Activated T-cell treated with anti-CD3 and anti-CD28 coated beads for 1 hour (primary cell): Measurements from ENCODE around the gene MEGF11.

Experiments
- DNase-seq: peaks from one replicate; pipeline ENCODE4 v3.0.0-alpha.2; 2020; ENCODE audit warnings: low read depth

Gene MEGF11

GRCh38 chr15:65969865-65970816, 283.4 kb downstream of the MEGF11 start:
- no peak for DNase-seq

- DNase-seq: no peak
These were observed 285.0 kb downstream of the MEGF11 start for GRCh38 chr15:65968511-65968910.

GRCh38 chr15:65964792-65965433, 288.6 kb downstream of the MEGF11 start:
- DNase-seq: no peak

- no peak for DNase-seq
These were observed 289.6 kb downstream of the MEGF11 start for GRCh38 chr15:65963911-65964482.

GRCh38 chr15:65963358-65963757, 290.2 kb downstream of the MEGF11 start:
- DNase-seq: no peak

GRCh38 chr15:65962187-65962586, 291.4 kb downstream of the MEGF11 start:
- DNase-seq: no peak

GRCh38 chr15:65960586-65960985, 293.0 kb downstream of the MEGF11 start:
- DNase-seq: no peak

- no peak for DNase-seq
These were observed 294.7 kb downstream of the MEGF11 start for GRCh38 chr15:65958835-65959234.

GRCh38 chr15:65957451-65957850, 296.1 kb downstream of the MEGF11 start:
- DNase-seq: no peak

- no peak for DNase-seq
These were observed 296.7 kb downstream of the MEGF11 start for GRCh38 chr15:65956899-65957298.

- no peak for DNase-seq
These were observed 297.2 kb downstream of the MEGF11 start for GRCh38 chr15:65956307-65956706.

- no peak for DNase-seq
These were observed 299.2 kb downstream of the MEGF11 start for GRCh38 chr15:65954289-65954741.

- DNase-seq: no peak
These were observed 299.9 kb downstream of the MEGF11 start for GRCh38 chr15:65953622-65954021.

- DNase-seq: no peak
These were observed 301.0 kb downstream of the MEGF11 start for GRCh38 chr15:65952391-65953053.

- no peak for DNase-seq
These were observed 302.5 kb downstream of the MEGF11 start for GRCh38 chr15:65951007-65951406.

- no peak for DNase-seq
These were observed 304.1 kb downstream of the MEGF11 start for GRCh38 chr15:65949491-65949890.

GRCh38 chr15:65949011-65949410, 304.5 kb downstream of the MEGF11 start:
- no peak for DNase-seq

- DNase-seq: no peak
These were observed 305.2 kb downstream of the MEGF11 start for GRCh38 chr15:65948383-65948782.

- DNase-seq: no peak
These were observed 306.5 kb downstream of the MEGF11 start for GRCh38 chr15:65947041-65947440.

GRCh38 chr15:65945616-65946015, 307.9 kb downstream of the MEGF11 start:
- no peak for DNase-seq

- DNase-seq: no peak
These were observed 309.1 kb downstream of the MEGF11 start for GRCh38 chr15:65944404-65944803.

GRCh38 chr15:65942436-65942835, 311.1 kb downstream of the MEGF11 start:
- DNase-seq: no peak

- no peak for DNase-seq
These were observed 313.0 kb downstream of the MEGF11 start for GRCh38 chr15:65940618-65940909.
